T-helper 1 cell treated with Interleukin-12 subunit alpha and Interleukin-12 subunit beta and Interleukin-4 antibody, amounts not matched to agents 30 ng/mL and 1 ng/mL, for 36 hours (primary cell): ENCODE data around the gene C3orf62. TPM values are rescaled to one million over a fixed set of nuclear protein-coding genes. Genes with fewer than 3 reads are reported as not detected.

Source experiments
- total RNA-seq: library from RNA; stranded (reverse); gene quantifications from 2 replicates; pipeline ENCODE4 v1.2.3, GENCODE V29; 2022

C3orf62 gene
- total RNA-seq, 1 donor from 2014 or later = 16.7 TPM

Other genes starting within 250 kb of the C3orf62 start
- gene IMPDH2, start 247.8 kb downstream of the C3orf62 start, total RNA-seq = 157 and 161 TPM in 2 replicates
- 150 TPM in 2 replicates for gene QRICH1, start 183.2 kb downstream of the C3orf62 start, total RNA-seq
- 207 and 215 TPM in 2 replicates for gene QARS1, start 172.5 kb downstream of the C3orf62 start, total RNA-seq
- gene USP19, start 156.4 kb downstream of the C3orf62 start, total RNA-seq = 71.7 and 75.0 TPM in 2 replicates
- gene LAMB2, start 144.2 kb downstream of the C3orf62 start, total RNA-seq = not detected in 2 replicates
- 25.1 and 26.3 TPM in 2 replicates for gene CCDC71, start 110.9 kb downstream of the C3orf62 start, total RNA-seq
- 2.0 and 2.6 TPM in 2 replicates for gene KLHDC8B, start 105.6 kb downstream of the C3orf62 start, total RNA-seq
- 95.2 and 97.2 TPM in 2 replicates for gene USP4, start 62.8 kb upstream of the C3orf62 start, total RNA-seq
- gene GPX1, start 81.1 kb upstream of the C3orf62 start, total RNA-seq = 120 TPM in 2 replicates
- gene RHOA, start 134.7 kb upstream of the C3orf62 start, total RNA-seq = 420 and 425 TPM in 2 replicates
- 21.6 and 24.1 TPM in 2 replicates for gene TCTA, start 135.2 kb upstream of the C3orf62 start, total RNA-seq
- gene AMT, start 145.2 kb upstream of the C3orf62 start, total RNA-seq = 3.9 and 4.6 TPM in 2 replicates
- gene NICN1, start 152.1 kb upstream of the C3orf62 start, total RNA-seq = 21.1 and 22.5 TPM in 2 replicates
- gene DAG1, start 193.0 kb upstream of the C3orf62 start, total RNA-seq = 19.2 and 22.4 TPM in 2 replicates